Measurements from ENCODE around the gene PRPF8. TPM values are rescaled to one million over a fixed set of nuclear protein-coding genes. Genes with fewer than 3 reads are reported as not detected.

The PRPF8 gene
- total RNA-seq, 1 donor, result 117 TPM

DNA sequence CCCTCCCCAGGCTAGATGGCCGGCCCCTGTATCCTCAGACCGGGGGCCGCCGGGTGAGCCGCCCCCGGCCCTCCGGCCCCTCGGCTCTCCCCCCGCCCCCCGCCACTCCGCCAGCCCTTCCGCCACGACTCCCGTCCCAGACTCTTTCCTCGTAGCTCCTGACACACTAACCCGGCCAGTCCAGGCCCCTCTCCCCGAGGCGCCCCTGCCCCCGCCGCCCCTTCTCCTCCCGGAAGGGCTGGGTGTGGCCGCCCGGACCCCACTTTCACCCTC lies 31.1 kb upstream of the PRPF8 start:
- TF ChIP-seq, protein P1, sequence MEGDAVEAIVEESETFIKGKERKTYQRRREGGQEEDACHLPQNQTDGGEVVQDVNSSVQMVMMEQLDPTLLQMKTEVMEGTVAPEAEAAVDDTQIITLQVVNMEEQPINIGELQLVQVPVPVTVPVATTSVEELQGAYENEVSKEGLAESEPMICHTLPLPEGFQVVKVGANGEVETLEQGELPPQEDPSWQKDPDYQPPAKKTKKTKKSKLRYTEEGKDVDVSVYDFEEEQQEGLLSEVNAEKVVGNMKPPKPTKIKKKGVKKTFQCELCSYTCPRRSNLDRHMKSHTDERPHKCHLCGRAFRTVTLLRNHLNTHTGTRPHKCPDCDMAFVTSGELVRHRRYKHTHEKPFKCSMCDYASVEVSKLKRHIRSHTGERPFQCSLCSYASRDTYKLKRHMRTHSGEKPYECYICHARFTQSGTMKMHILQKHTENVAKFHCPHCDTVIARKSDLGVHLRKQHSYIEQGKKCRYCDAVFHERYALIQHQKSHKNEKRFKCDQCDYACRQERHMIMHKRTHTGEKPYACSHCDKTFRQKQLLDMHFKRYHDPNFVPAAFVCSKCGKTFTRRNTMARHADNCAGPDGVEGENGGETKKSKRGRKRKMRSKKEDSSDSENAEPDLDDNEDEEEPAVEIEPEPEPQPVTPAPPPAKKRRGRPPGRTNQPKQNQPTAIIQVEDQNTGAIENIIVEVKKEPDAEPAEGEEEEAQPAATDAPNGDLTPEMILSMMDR (IDR thresholded peaks at IDR 0.05; ENCODE audit: insufficient read depth, low read depth, low read length), result no peak
- DNase-seq (ENCODE audit: low read depth), result no peak
- peak overlapping the region; percentile 83 for H3K4me3 ChIP-seq (ENCODE audit: low read depth, low read length)

DNA sequence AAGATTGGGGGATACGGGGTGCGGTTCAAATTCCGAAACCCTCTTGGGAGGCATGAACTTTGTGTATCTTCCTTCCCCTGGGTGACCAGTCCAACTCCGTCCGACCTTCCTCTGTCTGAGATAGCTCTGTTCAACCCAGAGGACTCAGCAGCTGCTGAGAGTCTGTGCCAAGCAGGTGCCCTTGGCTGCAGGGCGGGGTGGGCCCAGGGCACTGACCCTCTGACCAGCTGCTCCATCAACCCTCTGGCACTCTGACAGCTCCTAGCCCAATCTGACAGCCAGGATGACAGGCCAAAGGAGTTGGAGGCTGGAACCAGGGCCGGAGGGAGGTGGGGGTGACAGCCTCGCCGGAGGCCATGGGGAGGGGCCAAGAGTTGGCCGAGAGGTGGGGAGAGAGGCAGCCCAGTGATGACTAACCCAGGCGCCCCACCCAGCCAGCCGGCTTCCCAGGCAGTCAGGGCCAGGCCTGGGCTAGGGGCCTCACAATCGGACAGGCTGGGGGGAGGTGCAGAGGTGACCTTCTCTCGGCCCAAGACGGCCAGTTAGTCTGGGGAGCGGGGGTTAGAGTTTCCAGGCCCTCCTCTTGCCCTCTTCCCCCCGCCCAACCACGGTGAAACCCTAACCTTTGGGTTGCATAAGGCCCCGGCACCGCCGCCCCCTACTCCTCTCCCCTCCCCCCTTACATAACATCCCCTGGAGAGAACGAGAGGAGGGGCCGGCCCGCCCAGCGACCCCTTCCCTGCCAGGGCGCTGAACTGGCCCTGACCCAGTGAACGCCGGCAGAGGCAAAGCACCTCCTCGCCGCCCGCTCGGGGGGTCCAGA lies 30.5 kb upstream of the PRPF8 start:
- TF ChIP-seq, protein P1 (IDR thresholded peaks at IDR 0.05; ENCODE audit: insufficient read depth, low read depth, low read length), result no peak
- peak; percentile 91 for DNase-seq (ENCODE audit: low read depth)
- H3K4me3 ChIP-seq (ENCODE audit: low read depth, low read length), result peak overlapping the region; percentile 83

DNA sequence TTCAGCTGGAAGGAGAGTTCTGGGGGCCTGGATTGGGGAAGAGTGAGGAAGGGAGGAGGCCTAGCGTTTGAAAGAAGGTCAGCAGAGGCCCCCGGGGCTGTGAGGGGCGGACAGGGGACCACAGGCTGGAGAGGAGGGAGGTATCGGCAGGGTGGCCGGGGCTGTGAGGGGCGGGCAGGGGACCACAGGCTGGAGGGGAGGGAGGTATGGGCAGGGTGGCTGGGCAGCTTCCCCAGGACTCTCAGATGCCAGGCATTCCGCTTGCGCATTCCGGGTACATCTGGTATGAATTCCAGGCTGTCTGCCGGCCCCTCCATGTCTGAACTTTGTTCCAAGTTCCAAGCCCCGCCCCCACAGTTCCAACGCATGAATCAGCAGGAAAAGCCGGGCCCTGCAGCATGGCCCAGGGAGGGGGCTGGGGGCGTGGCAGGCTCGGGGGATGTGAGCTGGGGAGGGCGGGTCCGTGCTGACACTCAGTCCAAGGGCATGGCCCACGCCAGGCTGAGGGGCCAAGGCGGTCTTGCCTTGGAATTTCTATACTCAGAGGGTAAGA lies 29.8 kb upstream of the PRPF8 start:
- H3K4me3 ChIP-seq (ENCODE audit: low read depth, low read length), result peak overlapping the region; percentile 83
- peak; percentile 98 for DNase-seq (ENCODE audit: low read depth)
- TF ChIP-seq, protein P1 (IDR thresholded peaks at IDR 0.05; ENCODE audit: insufficient read depth, low read depth, low read length), result no peak

DNA sequence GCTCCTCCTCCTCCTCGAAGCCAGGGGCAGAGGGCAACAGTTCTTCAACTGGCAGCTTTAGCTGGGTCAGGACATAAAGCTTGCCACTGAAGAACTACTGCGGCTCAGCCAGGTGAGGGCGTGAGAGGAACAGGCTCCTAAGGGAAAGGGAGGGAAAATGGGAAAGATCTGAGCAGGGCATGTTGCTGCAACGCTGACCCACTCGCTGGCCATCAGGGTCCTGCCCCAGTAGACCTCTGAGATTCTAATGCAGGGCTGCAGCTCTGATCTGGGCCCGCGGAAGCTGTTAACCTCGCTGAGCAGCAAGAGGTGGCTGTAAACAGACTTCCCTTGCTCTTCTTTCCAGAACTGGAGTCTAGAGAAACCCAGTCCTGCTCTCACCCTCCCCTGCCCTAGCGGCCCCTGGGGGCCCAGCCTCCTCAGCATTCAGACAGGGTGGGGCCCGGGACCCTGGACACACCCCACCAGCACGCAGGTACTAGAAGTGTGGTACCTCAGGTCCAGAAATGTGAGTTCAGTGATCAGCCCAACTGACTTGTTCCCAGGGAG lies 29.3 kb upstream of the PRPF8 start:
- peak; percentile 47 for DNase-seq (ENCODE audit: low read depth)
- H3K4me3 ChIP-seq (ENCODE audit: low read depth, low read length), result peak overlapping the region; percentile 83
- TF ChIP-seq, protein P1 (IDR thresholded peaks at IDR 0.05; ENCODE audit: insufficient read depth, low read depth, low read length), result peak; percentile 46

DNA sequence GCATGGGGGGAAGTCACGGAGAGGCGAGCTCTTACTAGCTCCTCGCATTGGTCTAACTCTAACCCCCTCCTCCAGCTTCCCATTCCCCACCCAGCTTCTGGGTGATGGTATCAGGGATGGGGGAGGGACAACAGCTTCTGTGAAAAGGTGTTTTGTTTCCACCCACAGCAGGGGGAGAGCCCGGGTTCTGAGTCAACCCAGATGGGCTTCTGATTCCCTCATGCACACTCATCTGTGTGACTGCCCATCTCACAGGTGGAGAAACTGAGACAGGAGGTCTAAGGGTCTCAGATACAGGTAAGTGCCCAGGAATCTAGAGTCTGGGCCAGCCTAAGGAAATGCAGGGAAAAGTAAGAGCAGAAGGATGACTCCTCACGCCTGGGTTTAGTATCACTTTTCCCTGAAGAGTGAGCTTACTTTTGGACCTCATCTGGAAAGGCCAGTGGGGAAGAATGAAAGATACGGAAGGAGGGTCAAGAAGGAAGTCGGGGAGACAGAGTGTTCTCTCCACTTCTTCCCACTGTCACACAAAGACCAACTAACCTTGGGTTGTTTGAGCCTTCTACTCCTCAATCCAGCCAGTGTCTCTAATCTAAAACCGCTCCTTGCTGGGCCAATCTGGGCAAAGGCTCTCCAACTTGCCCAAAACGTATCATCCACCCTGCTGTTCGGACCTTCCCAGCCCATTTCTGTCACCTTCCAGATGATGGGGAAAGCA lies 28.7 kb upstream of the PRPF8 start:
- DNase-seq (ENCODE audit: low read depth), result no peak
- H3K4me3 ChIP-seq (ENCODE audit: low read depth, low read length), result peak overlapping the region; percentile 83
- TF ChIP-seq, protein P1 (IDR thresholded peaks at IDR 0.05; ENCODE audit: insufficient read depth, low read depth, low read length), result no peak

DNA sequence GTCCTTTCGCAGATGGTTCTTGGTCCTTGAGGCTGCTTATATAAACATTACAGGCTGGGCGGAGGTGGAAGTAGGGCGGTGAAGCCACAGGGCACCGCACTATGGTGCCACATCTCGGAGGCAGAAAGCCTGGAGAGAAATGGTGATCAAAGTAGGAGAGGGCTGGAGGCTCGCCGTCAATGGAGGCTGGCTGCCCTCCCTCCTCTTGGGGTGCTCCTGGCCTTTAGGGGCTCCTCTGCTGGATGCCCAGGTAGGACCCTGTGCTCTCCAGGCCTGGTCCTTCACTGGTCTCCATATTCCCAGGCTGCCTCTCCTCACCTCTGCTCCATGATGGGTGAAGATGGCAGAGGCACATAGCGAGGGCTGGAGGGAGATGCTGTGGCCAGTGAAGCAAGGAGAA lies 27.6 kb upstream of the PRPF8 start:
- DNase-seq (ENCODE audit: low read depth), result no peak
- TF ChIP-seq, protein P1 (IDR thresholded peaks at IDR 0.05; ENCODE audit: insufficient read depth, low read depth, low read length), result no peak

More for the DNA sequence above, 27.6 kb upstream of the PRPF8 start:
- H3K4me3 ChIP-seq (ENCODE audit: low read depth, low read length), result peak overlapping the region; percentile 10

Measured in fibroblast of villous mesenchyme (primary cell).